Heart right ventricle (tissue), 16 donors: ENCODE measurements around the gene ELMO3. TPM values are rescaled to one million over a fixed set of nuclear protein-coding genes. Genes with fewer than 3 reads are reported as not detected.

ENCODE experiments used
- ATAC-seq, 8 donors: fragments of 200-7000 bp; cut with Tn5 transposase; one replicate each; pipeline ENCODE4 v1.9.1; 2020; ENCODE audit warnings: mild to moderate bottlenecking in 8 of 8, moderate library complexity in 8 of 8, moderate number of reproducible peaks in 1 of 8
- DNase-seq, 2 donors: peaks; one replicate each; pipeline ENCODE4 v3.0.0-alpha.2; 2020
- H3K27ac ChIP-seq, 10 donors: fragments of 200-600 bp; sonication (generic) in 2 of 10; one replicate each; pipeline versions ENCODE4 v1.5.0 to v1.8.0; 2020 to 2022; ENCODE audit warnings: mild to moderate bottlenecking in 3 of 10
- H3K27me3 ChIP-seq, 7 donors: fragments of 200-600 bp; one replicate each; pipeline ENCODE4 v1.8.0; 2021 to 2022; ENCODE audit warnings: mild to moderate bottlenecking in 2 of 7
- H3K36me3 ChIP-seq, 9 donors: fragments of 200-600 bp; sonication (generic) in 1 of 9; one replicate each; pipeline versions ENCODE4 v1.5.0 to v1.8.0; 2020 to 2022; ENCODE audit warnings: mild to moderate bottlenecking in 2 of 9
- H3K4me1 ChIP-seq, 9 donors: fragments of 200-600 bp; sonication (generic) in 1 of 9; one replicate each; pipeline versions ENCODE4 v1.5.0 to v1.8.0; 2020 to 2022; ENCODE audit warnings: mild to moderate bottlenecking in 4 of 9
- H3K4me3 ChIP-seq, 10 donors: fragments of 200-600 bp; sonication (generic) in 2 of 10; one replicate each; pipeline versions ENCODE4 v1.5.0 to v1.8.0; 2020 to 2022; ENCODE audit warnings: mild to moderate bottlenecking in 7 of 10, moderate library complexity in 2 of 10
- H3K9me3 ChIP-seq, 11 donors: fragments of 200-600 bp in 10 of 11; sonication (generic) in 2 of 11; one replicate each; pipeline versions ENCODE4 v1.5.0 to v1.8.0; 2013 to 2022; ENCODE audit warnings: mild to moderate bottlenecking in 2 of 11, control low read depth in 1 of 11, moderate library complexity in 1 of 11
- WGBS, 2 donors: extraction: QIAGEN DNeasy Blood & Tissue Kit; methylation state at CpG; one replicate each; pipeline ENCODE4 v1.1.7; 2013; ENCODE audit warnings: inconsistent platforms in 1 of 2; 5-methylcytosine and 5-hydroxymethylcytosine counted together
- intact Hi-C, 10 donors: fragments of 100-400 bp; cut with DNase I; formaldehyde crosslinking; loops; one replicate each; pipeline versions ENCODE4 v1.11.1 to v1.14.2; 2022
- polyA plus RNA-seq, 2 donors: library from polyadenylated mRNA; stranded (reverse); fragments of 200-250 nt; gene quantifications; one replicate each; pipeline ENCODE4 v1.2.3, GENCODE V29; 2013
- total RNA-seq, 10 donors: library from RNA; stranded (reverse); fragmentation: NEBNext Ultra II Directional in 3 of 10; extraction: Animal tissue kit (Norgen Biotek cat#: 25700) in 3 of 10; gene quantifications; one replicate each; pipeline versions ENCODE4 v1.2.1 to v1.2.4, GENCODE V29; 2021 to 2023
- TF ChIP-seq, protein P1 (sequence below), 9 donors: fragments of 200-600 bp; sonication (generic) in 2 of 9; IDR thresholded peaks; one replicate each; pipeline versions ENCODE4 v1.5.0 to v1.8.0; 2021 to 2022; ENCODE audit warnings: antibody characterized with exemption in 9 of 9, mild to moderate bottlenecking in 5 of 9, moderate library complexity in 1 of 9
- donor health status: Arrhythmogenic right ventricular cardiomyopathy.
- donor health status: ischemic (EF 13 %, LVEDD 7.1; RV severe dilation, severe dysfunction).
- donor health status: healthy with polysubstance abuse.
- donor health status: DM: no; HTN: yes; CAD: no.
- donor health status: DM: no; HTN: no; CAD: no.
- donor health status: ischemic (EF 25% LVEDD 6.9; RV normal size, moderate dysfunction).
- donor health status: ischemic (EF 25% LVEDD 5.7; RV mildly dilated, moderate dysfunction).
- donor health status: healthy.
- donor health status: DM: yes; HTN: yes; CAD: no.
- donor health status: Ischemic cardiomyopathy.
- donor health status: ischemic (EF 35%, LVEDD 5.7; RV mildly dilated, moderate dysfunction).
- donor health status: nonischemic (EF 11% LVEDD 7.7; RV severe dilation, severe dysfunction).
- donor health status: DM: yes; HTN: yes; CAD: no.
- donor health status: PGD.
- donor health status: ischemic (EF 29% LVEDD 5.4; RV normal size, mild dysfunction).
- donor health status: nonischemic (EF 23%, LVEDD 6.1; RV moderate dilation, normal function).

Gene ELMO3
- total and polyA plus RNA-seq, 12 donors, result 0.19 to 1.9 (median 0.46) TPM

DNA sequence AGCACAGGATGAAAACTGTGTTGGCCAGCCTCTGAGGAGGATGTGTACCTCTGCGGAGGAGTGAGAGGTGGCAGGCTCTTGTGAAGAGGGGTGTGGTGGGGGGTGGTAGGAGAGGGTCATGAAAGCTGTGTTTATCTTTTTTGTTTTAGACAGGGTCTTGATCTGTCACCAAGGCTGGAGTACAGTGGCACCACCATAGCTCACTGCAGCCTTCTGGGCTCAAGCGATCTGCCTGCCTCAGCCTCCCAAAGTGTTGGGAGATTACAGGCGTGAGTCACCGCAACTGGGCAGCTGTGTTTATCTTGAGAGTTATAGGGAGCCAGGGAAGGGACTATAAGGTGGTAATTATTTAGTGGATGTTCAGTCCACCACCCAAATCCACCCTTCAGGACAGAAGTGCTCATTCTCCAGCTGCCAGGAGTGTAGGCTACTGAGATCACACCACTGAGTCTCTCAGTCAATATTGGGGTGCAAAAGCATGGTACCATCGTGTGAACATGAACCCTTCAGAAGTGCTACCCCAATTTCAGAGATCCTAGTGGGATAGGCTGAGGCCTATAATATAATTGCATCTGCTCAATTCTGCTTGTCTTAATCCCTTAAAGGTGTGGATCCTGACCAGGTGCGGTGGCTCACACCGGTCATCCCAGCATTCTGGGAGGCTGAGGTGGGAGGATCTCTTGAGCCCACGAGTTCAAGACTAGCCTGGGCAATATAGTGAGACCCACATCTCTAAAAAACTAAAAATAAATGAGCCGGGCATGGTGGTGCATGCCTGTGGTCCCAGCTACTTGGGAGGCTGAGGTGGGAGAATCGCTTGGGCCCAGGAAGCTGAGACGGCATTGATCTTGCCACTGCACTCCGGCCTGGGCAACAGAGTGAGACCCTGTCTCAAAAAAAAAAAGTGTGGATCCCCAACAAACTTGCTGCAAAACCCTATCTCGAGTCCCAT is 8.2 kb upstream of the ELMO3 start:
- peak overlapping the region in 4 of 10 donors; percentile 32 to 45 (median 40) for H3K4me3 ChIP-seq
- peaks cover 18 to 53% (median 37%) of the 10 kb centered on the region in 9 donors for H3K4me1 ChIP-seq
- intact Hi-C loops, result loop anchor here in 4 of 10 donors (2.0 to 5.0 kb wide), 3 partner anchors 36 to 57 kb away; partner anchors contain the start of genes TMEM208 (in 3 of the 4), FHOD1 (in 1 of the 4) and SLC9A5 (in 1 of the 4)
- no peaks in the 10 kb centered on the region for H3K27me3 ChIP-seq
- H3K36me3 ChIP-seq, result peaks cover 0 to 28% (median 20%) of the 10 kb centered on the region in 9 donors
- DNase-seq (no peak), ATAC-seq (no peak)
- H3K9me3 ChIP-seq, result no peaks in the 10 kb centered on the region
- TF ChIP-seq, protein P1, sequence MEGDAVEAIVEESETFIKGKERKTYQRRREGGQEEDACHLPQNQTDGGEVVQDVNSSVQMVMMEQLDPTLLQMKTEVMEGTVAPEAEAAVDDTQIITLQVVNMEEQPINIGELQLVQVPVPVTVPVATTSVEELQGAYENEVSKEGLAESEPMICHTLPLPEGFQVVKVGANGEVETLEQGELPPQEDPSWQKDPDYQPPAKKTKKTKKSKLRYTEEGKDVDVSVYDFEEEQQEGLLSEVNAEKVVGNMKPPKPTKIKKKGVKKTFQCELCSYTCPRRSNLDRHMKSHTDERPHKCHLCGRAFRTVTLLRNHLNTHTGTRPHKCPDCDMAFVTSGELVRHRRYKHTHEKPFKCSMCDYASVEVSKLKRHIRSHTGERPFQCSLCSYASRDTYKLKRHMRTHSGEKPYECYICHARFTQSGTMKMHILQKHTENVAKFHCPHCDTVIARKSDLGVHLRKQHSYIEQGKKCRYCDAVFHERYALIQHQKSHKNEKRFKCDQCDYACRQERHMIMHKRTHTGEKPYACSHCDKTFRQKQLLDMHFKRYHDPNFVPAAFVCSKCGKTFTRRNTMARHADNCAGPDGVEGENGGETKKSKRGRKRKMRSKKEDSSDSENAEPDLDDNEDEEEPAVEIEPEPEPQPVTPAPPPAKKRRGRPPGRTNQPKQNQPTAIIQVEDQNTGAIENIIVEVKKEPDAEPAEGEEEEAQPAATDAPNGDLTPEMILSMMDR (IDR thresholded peaks at IDR 0.05), result no peak
- H3K27ac ChIP-seq, result peak overlapping the region in 8 of 10 donors; percentile 31 to 72 (median 46)
- WGBS, 2 donors, result 68 to 77% methylated on average over 13 of the region's 13 CpGs

DNA sequence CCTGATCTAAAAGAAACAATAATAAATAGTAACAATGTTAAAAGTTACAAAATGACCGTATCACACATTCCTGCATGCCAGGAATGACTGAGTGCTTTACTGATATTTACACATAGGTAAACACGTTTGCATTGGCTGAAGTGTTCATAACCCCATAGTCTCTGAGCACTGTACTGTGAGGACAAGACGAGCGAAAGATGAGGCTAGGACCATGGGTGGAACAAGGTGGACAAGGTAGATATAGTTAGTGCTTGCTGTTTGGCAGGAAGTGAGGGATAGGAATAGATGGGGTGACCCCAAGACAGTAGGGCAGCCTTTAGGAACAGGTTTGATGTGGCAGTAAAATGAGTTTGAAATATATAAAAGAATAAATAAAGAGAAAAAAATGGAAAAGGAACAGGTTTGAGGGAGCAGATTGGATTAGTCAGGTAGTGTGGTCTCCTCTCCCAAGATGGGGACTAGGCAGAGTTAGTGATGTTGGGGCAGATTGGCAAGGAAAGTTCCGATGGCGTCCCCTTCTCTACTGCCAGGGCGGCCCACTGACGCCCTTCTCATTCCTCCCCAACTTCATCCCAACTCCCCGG is 7.4 kb upstream of the ELMO3 start:
- Histone ChIP-seq H3K27me3 (no peaks in the 10 kb centered on the region), H3K36me3 (peaks cover 3 to 36% (median 28%) of the 10 kb centered on the region in 9 donors), H3K4me3 (peak overlapping the region in 9 of 10 donors; percentile 78 to 100 (median 89)), H3K27ac (peak overlapping the region in 5 of 10 donors; percentile 11 to 94 (median 92)), H3K4me1 (peaks cover 18 to 50% (median 33%) of the 10 kb centered on the region in 9 donors), H3K9me3 (no peaks in the 10 kb centered on the region)
- 28 to 31% methylated on average over 9 of the region's 9 CpGs for WGBS, 2 donors
- intact Hi-C loops, result loop anchor here in 4 of 10 donors (2.0 to 5.0 kb wide), 3 partner anchors 35 to 56 kb away; partner anchors contain the start of genes TMEM208 (in 3 of the 4), FHOD1 (in 1 of the 4) and SLC9A5 (in 1 of the 4)
- DNase-seq (no peak), ATAC-seq (peak in 2 of 8 donors; percentile 2 to 8)
- TF ChIP-seq, protein P1 (IDR thresholded peaks at IDR 0.05), result no peak

DNA sequence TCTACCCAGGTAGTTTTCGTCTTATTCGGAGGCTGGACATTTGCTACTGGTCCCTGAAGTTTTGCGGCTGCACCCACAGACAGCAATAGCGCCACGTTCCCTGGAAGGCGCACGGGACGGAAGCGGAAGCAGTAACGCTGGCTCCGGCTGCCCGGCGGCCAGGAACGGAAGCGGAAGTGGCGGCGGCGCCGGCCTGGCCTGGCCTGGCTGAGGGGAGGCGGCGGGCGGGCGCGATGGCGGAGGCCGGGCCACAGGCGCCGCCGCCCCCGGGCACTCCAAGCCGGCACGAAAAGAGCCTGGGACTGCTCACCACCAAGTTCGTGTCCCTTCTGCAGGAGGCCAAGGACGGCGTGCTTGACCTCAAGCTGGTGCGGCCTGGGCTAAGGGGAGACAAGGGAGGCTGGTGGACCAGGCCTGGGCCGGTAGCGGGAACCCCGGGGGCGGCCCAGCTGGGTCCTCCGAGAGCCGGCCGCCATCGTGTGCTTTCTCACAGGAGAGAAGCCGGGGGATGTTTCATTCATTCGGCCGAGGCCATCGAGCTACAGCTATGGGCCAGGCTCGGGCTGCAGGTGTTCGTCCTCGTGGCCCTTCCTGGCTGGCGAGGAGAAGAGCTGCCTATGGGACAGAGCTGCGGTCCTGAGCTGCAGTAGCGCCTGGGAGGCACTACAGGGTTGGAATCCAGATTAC is 6.8 kb upstream of the ELMO3 start, which contains the start of gene E2F4:
Gene E2F4, plus strand, starts transcription at position 161 of the 687 bp plus-strand sequence. Its CDS starts 73 bp downstream, at position 234.
- Histone ChIP-seq H3K4me3 (peak within 1 kb of the TSS; percentile 78 to 100 (median 90)), H3K27ac (peak within 1 kb of the TSS; percentile 13 to 94 (median 86)), H3K36me3 (peaks cover 3 to 42% (median 34%) of the 10 kb centered on the region in 9 donors), H3K4me1 (peaks cover 18 to 52% (median 33%) of the 10 kb centered on the region in 9 donors), H3K27me3 (no peaks in the 10 kb centered on the region), H3K9me3 (no peaks in the 10 kb centered on the region)
- DNase-seq, result peak; percentile 92
- TF ChIP-seq, protein P1 (IDR thresholded peaks at IDR 0.05), result peak in 1 of 9 donors; percentile 8
- WGBS, 2 donors, result 0 to 1% methylated on average over 54 of the region's 54 CpGs
- peak; percentile 88 to 97 (median 94) for ATAC-seq
- intact Hi-C loops, result loop anchor here in 4 of 10 donors (2.0 to 5.0 kb wide), 3 partner anchors 35 to 55 kb away; partner anchors contain the start of genes TMEM208 (in 3 of the 4), FHOD1 (in 1 of the 4) and SLC9A5 (in 1 of the 4)
